ENCODE data around the gene ACACA.

- no peak for TF ChIP-seq CTCF (conservative IDR thresholded peaks at IDR 0.05; ENCODE audit: low read depth in 2 of 2)
- no peak for TF ChIP-seq ETS1 (IDR thresholded peaks at IDR 0.05)
Observed at GRCh38 chr17:37110746-37111145, 295.9 kb downstream of the ACACA start.

All from GM23338 (cell line).